Erythroblast (primary cell): ENCODE results near the gene DHX34.

Experiments
- DNase-seq, 2 experiments: peaks; one replicate each; lab custom pipeline; 2025; lab: John Stamatoyannopoulos, UW
- GATA1 ChIP-seq: IDR thresholded peaks from 2 replicates; pipeline ENCODE4 v1.6.1; 2011; ENCODE audit warnings: low read depth, mild to moderate bottlenecking, control low read depth, low read length, moderate library complexity
- POLR2A ChIP-seq: IDR thresholded peaks from 2 replicates; pipeline ENCODE4 v1.6.1; 2011; ENCODE audit warnings: mild to moderate bottlenecking, low read length

DHX34 gene

DNA sequence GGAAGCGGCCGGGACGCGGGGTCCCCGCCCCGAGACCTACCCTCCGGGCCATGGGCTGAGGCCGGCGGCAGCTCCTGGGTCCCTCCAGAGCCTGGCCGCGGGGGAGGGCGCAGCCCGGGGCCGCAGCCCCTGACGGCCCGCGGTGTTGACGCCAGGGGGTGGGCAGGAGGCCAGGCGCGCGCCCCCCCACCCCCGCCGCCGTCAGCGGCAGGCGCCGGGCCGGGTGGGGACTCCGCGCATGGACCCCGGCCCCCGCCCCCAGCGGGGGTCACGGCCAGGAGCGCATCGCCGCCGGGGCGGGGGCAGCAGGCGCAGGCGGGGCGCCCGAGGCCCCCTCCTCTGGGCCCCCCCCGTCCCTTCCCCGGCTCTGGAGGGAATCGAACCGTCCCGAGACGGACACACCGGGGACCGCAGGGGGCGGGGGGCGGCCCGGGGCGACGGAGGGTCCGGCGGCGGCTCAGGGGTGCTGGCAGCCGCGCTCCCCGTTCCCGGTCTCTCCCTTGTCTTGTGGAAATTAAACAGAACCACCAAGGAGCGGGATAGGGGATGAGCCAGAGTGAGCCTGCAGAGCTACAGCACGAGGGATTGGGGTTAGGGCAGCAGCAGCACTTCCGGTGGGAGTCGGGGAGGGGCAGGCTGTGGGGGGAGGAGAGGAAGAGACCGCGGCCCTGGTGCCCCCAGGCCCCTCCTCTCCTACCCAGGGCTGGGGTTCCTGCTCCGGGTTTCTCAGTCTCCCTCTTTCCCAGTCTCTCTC lies 70.1 kb downstream of the DHX34 start, which contains the start of gene MEIS3:
MEIS3 (minus strand) TSS at position 498 of the 754 bp plus-strand sequence; CDS start at position 52, 446 bp downstream.
- no peak for DNase-seq
- no peak for TF ChIP-seq POLR2A
- TF ChIP-seq GATA1: no peak

DNA sequence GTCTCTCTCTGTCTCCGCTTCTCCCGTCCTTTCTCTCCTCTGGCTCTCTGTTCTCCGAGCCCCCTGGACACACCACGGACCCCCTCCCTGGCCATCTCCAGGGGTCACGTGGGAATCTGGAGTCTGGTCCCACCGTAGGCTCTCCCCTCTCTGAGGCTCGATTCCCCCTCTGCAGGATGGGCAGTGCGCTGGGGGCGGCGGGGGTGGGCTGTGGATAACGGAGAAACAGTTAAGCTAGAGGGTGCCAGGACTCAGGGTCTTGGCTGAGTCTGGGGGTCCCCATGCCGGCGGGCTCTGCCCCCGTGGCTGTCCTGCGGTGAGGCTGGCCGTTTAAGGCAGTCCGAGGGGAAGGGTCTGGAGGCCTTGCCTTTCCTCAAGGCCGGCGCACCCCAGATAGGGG lies 70.7 kb downstream of the DHX34 start:
- no peak for DNase-seq
- no peak for TF ChIP-seq GATA1
- no peak for TF ChIP-seq POLR2A

DNA sequence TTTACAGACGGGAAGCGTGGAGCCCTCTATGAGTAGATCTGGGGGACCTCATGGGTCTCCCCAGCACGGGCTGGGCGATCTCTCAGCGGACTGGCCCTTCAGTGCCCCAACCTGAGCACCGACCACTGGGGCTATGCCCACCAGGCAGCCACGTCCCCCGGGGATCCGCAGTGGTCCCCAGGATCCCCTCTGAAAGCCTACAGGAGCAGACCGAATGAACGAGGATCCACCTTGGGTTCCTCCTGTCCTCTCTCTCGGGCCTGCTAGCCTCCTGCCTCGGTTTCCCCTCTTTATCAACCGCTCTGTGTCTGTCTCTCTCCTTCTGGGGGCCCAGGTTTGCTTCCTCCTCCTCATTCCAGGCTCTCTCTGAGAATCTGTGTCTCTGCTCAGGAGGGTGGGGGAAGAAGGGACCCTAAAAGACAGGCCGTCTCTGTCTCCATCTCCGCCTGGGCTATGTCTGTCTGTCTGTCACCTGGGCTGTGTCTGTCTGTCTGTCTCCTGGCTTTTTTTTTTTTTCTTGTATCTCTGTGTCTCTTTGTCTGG lies 72.2 kb downstream of the DHX34 start:
- TF ChIP-seq POLR2A (no peak), GATA1 (no peak)
- DNase-seq: no peak

DNA sequence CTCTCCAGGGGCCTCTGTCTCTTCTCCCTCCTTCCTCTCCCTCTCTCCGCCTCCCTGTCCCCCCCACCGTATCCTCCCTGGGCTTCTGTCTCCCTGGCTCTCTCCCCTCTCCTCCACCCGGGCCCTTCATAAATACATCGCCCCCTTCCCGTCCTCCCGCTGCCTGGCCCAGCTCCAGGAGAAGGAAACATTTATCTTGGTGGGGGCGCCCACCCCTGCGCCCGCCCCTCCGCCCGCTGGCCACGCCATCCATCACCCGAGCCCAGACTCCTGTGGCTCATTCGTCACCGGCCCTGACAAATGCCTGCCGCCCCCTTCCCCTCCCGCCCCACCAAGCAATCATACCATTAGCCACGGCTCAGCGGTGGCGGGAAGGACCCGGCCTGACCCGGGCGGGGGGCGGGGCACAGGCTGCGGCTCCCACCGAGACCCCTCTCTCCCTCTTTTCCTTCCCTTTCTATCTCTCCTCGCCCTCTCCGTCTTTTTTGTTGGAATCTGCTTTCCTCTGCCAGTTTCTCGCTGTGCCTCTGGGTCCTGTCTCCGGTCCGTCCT lies 72.8 kb downstream of the DHX34 start:
- no peak for DNase-seq
- no peak for TF ChIP-seq GATA1
- no peak for TF ChIP-seq POLR2A

DNA sequence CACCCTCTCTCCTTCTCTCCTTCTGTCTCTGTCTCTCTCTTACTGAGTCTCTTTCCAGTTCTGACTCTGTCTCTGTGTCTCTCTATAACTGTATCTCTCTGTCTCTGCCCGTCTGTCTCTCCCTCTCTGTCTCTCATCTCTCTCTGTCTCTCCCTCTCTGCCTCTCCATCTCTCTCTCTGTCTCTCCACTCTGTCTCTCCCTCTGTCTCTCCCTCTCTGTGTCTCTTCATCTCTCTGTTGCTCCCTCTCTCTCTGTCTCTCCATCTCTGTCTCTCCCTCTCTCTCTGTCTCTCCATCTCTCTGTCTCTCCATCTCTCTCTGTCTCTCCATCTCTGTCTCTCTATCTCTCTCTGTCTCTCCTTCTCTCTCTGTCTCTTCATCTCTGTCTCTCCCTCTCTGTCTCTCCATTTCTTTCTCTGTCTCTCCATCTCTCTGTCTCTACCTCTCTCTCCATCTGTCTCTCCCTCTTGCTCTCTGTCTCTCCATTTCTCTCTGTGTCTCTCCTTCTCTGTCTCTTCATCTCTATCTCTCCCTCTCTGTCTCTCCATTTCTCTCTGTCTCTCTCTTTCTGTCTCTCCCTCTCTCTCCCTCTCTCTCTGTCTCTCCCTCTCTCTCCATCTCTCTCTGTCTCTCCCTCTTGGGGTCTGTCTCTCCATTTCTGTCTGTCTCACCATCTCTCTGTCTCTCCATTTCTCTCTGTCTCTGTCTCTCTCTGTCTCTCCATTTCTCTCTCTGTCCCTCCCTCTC lies 73.5 kb downstream of the DHX34 start:
- TF ChIP-seq GATA1 (no peak), POLR2A (no peak)
- no peak for DNase-seq

DNA sequence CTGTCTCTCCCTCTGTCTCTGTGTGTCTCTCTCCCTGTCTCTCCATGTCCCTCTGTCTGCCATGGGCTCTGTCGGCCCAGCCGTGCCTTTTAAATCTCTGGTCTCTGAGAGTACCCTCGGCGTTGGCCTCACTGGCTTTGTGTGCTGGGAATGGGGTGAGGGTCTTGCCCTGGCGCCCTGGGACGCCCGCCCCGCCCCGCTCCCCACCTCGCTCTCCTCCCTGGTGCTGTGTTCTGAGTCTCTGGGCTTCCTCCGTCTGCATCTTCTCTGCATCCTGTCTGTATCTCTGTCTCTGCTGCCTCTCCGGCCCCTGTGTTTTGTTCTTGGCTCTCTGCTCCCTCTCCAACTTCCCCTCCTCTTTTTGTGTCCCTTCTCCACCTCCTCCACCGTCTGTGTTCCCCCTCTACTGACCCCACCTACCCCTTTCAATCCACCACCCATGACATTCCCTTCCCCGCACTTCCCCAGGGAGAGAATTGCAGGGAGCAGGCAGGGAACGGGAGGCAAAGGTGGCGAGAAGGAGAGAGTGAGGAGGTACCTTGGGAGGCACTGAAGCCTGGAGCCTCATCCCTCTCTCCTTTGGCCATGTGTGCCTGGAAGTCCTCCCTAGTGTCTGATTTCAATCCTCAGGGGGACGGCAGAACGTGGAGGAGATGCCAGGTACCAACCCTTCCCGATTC lies 74.2 kb downstream of the DHX34 start:
- TF ChIP-seq POLR2A (no peak), GATA1 (no peak)
- DNase-seq: no peak

DNA sequence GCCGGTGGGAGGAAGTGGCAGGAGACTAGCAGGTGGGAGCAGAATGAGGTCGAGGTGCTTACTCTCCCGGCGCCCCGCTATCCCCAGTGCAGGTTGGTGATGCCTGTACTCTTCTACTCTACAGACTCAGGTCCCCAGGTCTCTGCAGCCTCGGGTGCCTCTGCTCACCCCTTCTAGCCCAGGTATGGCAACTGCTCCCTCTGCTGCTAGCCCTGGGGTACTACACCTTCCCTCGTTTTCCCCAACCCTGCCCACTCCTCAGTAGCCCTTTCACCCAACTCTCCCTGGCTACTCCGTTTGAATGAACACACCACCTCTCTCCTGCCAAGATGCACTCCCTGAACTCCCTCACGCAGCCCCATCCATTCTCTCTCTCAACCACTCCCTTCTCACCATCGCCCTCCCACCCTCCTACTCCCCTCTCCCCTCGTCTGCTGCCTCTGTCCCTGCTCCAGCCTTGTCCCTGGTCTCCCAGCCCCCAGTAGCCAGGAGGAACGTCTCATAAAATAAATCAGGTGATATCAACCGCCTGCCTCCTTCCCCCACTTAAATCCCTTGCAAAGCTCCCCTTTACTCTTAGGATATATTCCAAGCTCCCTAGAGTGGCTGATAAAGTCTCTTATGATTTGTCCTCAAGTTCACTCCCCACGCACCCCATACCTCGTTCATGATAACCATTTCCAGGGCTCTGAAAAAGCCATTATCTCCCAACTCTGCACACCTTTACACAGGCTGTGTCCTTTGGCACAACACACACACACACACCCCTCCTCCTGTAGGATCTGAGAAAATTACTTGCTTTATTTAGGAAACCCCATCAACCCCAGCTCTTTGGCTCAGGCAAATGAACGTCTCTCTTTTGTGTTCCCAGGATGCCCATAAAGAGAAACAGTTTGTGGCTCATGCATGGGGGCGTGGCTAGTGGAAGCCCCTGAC lies 78.4 kb downstream of the DHX34 start:
- DNase-seq: peak; percentile 54 to 80
- no peak for TF ChIP-seq POLR2A

DNA sequence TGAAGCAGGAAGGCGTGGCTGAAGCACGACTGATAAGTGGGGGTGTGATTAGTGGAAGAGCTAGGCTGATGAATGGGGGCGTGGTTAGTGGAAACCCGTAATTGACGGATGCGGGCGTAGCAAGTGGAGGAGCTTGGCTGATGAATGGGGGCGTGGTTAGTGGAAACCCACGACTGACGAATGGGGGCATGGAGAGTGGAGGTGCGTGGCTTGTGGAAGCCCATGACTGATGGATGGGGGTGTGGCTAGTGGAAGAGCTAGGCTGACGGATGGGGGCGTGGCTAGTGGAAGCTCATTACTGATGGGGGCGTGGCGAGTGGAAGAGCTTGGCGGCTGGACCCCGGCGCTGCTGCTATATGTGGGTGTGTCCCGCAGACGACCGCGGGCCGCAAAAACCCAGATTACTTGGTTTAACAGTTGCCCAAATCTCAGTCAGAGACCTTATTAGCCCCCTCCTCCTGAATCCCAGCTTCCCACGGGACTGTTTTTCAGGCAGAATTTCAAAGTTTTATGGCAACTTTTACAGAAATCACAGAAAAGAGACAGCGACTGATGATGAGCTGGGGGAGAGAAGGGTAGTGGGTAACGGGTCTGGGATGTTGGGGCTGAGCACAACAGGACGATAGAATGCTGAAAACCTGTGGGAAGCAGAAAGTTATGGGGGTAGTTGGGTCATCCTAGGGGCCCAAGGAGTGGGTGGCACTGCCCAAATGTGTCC lies 79.2 kb downstream of the DHX34 start:
- DNase-seq: peak; percentile 88 to 94
- TF ChIP-seq POLR2A (no peak), GATA1 (no peak)

DNA sequence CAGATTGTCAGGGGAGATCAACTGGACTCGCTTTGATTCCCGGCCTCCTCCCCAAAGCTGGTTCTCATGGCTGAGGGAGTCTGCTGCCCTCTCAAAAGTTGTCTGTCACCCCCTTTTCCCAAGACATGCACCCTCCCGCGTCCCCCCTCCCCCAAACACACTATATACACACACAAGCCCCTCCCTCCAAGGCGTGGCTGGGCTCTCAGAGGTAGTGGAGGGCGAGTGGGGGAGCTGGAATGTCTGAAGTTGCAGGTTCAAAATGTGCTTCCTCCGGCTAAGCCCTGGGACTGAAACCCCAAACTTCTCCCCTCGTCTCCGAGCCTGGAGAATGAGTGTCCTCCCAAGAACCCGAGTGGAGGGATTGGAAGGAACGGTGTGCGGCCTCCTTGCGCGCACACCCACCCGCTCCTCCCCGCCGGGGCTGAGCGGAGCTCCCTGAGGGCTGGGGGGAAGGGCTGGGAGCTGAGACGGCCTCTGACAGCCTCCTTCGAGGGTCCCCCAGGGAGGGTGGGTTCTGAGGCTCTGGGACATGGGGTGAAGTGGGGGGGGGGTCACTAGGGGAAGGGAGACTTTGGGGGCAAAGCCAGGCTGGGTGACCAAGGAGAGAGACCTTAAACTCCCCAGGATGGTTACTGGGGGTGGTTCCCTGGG lies 80.2 kb downstream of the DHX34 start:
- TF ChIP-seq GATA1 (no peak), POLR2A (no peak)
- no peak for DNase-seq

DNA sequence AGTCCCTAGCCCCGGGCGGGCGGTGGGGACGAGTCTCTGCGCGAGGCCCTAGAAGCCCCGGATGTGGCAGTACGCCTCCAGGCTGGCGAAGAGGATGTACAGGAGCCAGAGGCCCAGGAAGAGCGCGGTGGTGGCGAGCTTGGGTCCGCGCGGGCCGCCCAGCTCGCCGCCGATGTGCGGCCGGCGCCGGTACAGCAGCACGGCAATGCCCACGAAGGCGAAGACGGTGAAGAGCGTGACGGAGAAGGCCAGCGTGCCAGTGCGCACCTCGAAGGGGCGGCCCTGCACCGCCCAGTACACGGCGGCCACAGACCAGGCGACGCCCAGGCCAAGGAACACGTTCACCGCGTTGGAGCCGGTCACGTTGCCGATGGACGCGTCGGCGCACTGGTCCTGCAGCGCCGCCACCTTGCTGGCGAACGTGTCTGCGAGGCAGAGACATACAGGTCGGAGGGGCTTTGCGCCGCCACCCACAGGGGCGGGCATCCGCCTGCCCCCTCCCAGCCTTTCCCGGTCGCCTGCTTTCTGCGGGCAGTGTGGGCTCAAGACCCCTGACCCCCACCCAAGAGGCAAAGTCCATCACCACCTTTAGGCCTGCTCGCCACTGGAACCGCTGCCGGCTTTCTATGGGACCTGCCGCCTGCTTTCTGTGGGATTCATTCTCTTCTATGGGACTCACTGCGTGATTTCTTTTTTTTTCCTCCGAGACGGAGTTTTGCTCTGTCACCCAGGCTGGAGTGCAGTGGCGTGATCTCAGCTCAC lies 81.1 kb downstream of the DHX34 start:
- DNase-seq: peak; percentile 43 to 47
- TF ChIP-seq GATA1 (no peak), POLR2A (no peak)

DNA sequence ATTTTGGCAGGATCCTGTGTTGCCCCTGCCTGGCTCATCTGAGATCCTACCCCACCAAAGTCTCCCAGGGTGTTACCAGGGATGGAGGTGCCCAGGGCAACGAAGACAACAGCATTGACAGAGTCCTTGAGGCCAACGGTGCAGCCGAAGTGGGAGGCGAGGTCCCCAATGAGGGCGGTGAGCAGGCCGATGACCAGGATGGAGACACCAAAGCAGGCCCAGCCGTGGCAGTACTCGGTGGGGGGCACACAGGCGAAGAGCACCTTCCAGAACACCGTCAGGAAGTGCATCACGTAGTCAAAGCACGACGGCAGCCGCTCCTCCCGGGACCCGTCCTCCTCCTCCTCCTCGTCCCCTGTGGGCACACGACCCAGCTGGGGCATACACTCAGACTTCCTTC lies 83.0 kb downstream of the DHX34 start:
- no peak for TF ChIP-seq POLR2A
- TF ChIP-seq GATA1: no peak
- DNase-seq: no peak
